ENCODE measurements around the gene LRRC55. TPM values are rescaled to one million over a fixed set of nuclear protein-coding genes. Genes with fewer than 3 reads are reported as not detected.

The LRRC55 gene, protein sequence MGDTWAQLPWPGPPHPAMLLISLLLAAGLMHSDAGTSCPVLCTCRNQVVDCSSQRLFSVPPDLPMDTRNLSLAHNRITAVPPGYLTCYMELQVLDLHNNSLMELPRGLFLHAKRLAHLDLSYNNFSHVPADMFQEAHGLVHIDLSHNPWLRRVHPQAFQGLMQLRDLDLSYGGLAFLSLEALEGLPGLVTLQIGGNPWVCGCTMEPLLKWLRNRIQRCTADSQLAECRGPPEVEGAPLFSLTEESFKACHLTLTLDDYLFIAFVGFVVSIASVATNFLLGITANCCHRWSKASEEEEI
- total RNA-seq = 25.7 TPM

DNA sequence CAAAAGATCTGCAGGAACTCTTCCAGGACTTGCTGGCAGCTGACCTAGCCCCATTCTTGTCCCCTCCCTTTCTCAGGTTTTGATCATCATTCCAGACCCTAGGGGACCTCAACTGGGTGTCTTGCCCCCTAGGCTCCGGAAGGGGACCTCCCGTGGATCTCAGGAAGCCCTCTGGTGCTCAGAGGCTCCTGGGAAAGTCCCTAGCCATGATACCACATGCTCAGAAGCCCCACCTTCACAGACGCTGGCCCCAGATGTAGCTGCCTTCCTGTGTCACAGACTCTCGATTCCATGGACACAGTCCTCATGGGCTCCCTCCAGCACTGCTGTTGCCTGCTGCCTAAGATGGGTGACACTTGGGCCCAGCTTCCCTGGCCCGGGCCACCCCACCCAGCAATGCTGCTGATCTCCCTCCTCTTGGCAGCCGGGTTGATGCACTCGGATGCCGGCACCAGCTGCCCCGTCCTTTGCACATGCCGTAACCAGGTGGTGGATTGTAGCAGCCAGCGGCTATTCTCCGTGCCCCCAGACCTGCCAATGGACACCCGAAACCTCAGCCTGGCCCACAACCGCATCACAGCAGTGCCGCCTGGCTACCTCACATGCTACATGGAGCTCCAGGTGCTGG is at the start of gene LRRC55:
TSS of gene LRRC55 (plus strand) at position 276 of the 628 bp plus-strand sequence. CDS start at position 346, 70 bp downstream.
- DNase-seq = no peak

DNA sequence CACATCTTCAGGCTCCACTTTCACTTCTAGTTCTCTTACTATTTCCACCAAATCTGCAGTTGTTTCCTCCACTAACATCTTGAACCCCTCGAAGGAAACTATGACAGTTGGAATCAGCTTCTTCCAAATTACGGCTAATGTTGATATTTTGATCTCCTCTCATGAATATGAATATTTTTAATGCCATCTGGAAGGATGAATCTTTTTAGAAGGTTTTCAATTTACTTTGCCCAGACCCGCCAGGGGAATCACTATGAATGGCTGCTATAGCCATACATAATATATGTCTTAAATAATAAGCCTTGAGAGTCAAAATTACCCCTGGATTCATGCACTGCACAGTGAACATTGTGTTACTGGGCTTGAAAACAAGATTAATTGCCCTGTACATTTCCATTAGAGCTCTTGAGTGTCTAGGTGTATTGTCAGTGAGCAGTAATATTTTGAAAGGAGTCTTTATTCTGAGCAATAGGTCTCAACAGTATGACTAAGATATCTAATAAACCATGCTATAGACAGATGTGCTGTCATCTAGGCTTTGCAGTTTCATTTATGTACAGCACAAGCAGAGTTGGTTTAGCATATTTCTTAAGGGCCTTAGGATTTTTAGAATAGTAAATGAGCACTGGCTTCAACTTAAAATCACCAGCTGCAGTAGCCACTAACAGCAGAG is 48.3 kb upstream of the LRRC55 start:
- no peak for DNase-seq

DNA sequence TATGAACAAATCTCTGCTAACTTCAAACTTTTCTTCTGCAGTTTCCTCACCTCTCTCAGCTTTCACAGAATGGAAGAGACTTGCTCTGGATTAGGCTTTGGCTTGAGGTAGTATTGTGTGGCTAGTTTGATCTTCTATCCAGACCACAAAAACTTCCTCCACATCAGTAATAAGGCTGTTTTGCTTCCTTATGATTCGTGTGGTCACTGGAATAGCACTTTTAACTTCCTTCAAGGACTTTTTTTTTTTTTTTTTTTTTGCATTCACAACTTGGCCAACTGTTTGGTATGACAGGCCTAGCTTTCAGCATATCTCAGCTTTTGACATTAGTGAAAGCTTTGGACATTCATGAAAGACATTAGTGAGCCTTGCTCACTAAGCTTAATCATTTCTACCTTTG is 47.5 kb upstream of the LRRC55 start:
- DNase-seq = no peak

DNA sequence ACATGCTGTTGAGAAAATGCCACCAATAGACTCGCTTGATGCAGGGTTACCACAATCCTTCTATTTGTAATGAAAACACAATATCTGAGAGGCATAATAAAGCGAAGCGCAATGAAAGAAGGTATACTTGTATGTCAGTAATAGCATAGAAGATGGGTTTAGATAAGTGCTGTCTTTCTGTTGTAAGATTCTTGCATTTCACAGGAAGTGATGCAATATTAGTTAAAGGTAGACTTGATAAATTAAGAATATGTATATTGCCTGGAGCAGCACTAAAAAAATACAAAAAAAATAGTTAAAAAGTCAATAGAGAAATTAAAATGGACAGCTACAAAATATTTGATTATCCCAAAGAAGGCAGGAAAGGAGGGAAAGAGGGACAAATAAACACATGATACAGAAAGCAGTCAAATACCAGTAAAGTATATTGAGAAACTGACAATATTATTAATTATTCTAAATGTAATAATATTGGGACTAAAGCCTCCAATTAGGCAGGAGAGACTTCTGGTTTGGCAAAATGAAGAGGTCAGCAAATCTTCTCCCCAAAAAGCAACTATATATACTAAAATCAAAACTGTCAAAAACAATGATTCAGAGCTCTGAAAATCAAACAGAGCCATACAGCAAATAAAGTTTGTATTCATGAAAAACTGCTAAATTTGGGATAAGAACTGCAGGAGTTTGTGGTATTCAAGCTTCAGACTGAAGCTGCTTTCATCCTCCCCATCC is 46.6 kb upstream of the LRRC55 start:
- no peak for DNase-seq

DNA sequence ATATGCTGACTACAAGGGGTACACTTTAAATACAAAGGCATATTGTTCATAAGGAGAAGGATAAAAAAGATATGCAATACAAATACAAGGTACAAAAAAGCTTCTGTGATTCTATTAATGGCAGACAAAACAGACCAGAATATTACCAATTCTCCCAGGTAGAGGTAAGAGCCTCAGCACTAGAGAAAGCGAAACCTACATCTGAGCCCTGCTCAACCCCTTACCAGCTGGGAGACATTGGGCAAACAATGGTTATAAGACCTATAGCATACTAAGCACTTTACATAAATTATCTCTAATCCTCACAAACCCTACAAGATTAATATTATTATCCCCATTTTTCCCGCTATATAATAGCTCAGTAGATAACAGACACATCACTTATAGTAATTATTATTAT is 41.2 kb upstream of the LRRC55 start:
- no peak for DNase-seq

DNA sequence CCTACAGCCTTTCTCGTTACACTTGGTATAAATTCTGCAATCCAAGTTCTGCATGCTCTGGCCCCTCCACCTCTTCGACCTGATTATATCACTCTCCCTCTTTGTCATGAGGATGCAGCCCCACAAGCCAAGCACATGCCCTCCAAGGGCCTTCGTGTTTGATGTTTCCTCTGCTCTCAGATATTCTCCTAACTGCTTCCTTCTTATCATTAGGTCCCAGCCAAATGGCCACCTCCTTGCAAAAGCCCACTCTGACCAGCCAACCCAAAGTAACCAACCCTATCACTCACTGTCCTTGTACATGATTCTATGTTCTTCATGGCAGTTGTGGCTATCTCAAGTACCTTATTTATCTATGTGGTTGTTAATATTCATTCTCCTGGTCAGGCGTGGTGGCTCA is 38.3 kb upstream of the LRRC55 start:
- no peak for DNase-seq

DNA sequence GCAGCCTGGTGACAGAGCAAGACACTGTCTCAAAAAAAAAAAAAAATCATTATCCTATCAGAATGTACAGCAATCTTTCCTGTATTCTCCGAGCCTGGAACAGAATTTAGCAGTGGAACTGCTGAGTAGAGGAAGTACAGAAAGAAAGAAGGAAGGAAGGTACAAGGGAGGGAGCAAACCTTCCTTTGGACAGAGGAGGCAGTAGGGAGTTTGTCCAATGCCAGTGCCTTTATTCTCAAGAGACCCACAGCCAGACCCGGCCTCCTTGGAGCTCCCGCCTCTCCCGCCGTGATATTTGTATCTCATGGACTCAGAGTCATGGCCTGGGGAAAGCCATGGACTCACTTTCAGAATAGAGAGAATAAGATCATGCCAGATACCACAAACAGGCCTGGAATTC is 37.7 kb upstream of the LRRC55 start:
- DNase-seq = no peak

DNA sequence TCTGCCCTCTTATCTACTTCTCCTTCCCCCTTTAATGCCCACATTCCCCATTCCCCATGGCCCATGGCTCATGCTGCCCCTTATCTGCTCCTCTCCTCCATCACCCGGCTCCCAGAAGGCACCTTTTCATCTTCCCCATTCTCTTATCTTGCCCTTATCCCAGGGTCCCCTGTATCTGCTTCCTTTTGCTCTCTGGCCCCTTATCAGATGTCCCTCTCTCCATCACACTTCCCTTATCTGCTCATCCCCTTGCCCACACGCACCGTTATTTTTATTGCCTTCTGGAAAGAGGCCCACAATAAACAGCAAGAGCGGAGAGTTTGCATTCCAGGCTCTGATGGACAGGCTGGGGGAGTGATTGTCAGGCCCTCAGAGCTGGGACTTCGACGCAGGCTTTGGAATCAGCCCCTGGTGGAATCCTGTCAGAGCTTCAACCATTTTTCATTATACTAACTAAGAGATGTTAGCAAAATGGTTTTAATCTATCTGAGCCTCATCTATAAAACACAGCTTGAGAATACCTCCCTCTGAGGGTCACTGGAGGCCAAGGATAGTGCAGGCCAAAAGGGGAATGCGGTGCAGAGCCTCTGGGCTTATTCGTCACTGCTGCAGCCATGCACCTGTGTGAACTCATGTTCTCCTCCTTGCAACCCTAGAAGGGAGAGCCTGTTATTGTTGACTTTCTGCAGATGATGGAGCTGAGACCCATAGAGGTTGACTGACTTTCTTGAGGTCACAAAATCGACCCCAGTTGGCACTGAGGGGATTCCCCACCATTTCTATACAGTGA is 37.0 kb upstream of the LRRC55 start:
- DNase-seq = no peak

DNA sequence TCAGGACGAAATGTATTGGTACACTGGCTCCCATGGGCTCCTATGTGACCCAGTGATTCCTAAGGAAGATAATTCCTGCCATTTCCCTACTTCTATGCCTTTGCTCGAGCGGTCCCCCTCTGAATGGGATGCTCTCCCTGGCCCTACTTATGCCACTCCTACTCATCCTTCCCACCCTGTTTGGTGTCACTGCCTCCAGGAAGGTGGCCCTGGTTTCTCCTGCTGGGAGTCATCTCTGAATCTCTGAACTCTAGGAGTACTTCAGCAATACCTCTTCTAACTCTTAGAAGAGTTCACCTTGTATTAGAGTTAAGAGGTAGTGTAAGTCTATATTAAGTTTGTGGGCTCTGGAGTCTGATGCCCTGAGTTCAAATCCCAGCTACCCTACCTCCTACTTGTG is 35.5 kb upstream of the LRRC55 start:
- DNase-seq = no peak

DNA sequence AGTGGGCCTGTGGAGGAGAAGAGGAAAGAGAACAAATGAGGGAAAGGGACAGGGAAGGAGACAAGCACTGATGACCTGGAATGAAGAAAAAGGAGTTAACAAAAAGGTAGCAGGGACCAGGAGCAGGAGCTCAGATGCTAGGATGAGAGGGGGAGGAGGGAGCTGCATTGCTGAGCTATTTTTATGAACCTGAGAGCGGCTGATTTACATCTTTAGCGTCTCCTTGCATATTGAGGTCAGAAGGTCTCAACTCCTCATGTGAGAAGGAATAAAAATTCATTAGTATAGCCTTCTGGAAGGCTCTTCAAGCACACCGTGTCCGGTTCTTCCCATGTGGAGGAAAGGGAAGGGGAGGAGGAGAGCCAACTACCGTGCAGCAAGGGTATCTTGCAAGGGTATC is 33.1 kb upstream of the LRRC55 start:
- DNase-seq = no peak

DNA sequence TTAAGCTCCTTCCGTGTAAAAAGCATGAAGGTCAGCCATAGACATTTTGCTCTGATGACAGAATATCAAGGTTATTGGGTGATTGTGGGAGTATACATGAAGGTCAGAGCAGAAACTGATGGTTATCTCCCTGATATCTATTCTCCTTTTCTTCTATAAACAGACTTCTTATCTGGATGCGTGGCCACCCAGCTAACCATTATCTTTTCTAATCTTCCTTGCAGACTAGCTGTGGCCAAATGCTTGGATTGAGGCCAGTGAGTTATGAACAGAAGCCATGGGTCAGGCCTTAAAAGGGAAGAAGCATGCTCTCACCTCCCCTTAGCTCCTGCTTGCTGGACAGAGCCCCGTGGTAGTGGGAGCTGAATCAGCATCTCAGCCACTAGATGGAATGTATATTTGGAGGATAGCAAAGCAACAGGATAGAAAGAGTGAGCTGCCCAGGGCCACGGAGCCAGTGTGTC is 31.3 kb upstream of the LRRC55 start:
- no peak for DNase-seq

DNA sequence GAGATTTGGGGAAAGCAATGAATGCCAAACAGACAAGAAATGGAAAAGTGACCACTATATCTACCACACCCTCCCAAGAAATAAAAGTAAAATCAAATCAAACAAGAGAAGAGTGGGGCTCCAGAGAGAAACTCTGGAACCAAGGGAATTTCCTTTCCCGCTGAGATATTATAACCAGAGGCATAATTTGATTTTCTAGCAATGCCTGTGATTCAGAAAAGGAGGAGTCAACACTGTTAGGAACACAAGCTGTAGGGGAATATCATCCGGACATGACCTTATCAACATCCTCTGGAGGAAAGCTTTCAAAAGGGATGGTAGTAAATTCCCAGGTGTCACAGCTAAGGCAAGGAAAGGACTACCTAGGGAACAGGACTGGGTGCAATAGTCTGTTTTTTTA is 29.6 kb upstream of the LRRC55 start:
- DNase-seq = no peak

DNA sequence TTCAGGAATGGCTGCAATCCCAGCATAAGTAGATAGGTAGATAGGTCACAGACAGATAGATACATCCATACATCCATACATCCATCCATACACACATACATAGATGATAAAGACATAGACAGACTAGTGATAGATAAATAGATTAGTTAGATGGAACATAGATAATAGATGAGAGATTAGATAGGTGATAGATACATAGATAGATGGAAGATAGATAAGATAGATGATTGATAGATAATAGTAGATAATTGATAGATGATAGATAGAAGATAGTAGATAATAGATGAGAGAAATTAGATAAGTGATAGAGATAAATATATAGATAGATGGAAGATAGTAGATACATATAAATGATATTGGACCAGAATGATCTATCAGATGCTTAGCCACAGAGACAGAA is 28.3 kb upstream of the LRRC55 start:
- DNase-seq = no peak

DNA sequence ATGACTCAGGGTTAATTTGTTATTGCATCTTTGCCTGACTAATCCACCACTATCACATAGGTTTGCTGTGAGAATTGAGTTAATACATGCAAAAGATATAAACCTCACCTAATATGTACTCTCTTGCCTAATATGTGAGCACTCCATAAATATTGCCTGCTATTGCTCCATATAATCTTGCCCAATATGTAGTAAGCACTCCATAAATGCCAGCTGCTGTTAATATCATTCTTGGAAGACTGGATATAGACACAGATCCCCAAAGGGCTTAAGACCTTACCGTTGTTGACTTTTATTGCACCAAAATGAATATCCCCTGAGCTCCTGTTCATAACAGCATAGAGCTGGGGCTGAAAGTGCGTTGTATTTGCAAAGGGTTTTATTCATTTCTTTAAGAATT is 27.0 kb upstream of the LRRC55 start:
- DNase-seq = no peak

DNA sequence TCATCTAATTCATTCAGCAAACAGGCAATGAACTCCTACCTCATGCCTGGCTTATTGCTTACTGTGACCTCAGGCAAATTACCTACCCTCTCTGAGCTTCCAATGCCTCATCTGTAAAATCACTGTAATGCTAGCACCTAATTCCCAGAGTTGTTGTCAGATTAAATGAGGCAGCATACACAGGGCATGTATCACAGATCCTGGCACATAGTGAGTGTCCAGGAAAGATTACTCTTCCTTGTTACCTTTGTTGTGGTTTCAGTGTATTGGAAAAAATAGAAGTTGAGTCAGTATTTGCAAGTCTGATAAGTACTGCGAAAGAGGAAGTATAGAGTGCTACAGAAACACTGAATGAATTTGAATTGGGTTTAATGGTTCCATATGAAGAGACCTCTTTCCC is 26.4 kb upstream of the LRRC55 start:
- DNase-seq = no peak

DNA sequence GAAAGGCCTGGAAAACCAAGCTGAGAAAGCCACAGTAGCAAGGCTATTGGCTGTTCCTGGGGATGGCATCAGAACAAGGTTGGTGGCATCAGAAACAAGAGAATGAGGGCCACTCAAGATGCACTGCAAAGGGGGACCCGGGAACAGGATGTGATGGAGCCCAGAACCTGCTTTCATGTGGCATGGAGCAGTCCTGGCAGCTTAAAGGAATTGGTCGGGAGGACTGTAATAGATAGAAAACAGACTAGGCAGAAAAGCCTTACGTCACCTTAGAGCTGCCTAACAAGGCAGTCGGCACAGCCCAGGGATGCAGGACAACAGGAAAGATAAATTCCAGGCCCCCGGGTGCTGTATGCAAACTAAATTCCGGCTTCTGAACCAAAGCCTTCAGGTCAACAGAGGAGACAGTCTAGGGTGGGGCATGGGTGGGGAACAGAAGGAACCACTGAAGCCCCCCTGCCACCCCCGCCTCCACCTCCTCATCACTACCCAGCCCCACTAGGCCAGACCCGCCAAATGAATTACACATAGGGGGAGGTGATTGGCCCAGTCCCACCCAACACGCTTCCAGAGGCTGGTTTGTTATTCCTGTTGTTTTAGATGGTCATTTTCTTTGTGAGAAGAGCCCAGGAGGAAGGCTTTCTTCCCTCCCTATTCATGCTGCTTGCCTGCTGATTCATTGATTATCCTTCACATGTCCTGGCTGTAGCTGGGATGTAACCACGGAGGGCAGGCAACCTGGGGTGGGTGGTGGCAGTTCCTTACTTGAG is 25.7 kb upstream of the LRRC55 start:
- DNase-seq = no peak

DNA sequence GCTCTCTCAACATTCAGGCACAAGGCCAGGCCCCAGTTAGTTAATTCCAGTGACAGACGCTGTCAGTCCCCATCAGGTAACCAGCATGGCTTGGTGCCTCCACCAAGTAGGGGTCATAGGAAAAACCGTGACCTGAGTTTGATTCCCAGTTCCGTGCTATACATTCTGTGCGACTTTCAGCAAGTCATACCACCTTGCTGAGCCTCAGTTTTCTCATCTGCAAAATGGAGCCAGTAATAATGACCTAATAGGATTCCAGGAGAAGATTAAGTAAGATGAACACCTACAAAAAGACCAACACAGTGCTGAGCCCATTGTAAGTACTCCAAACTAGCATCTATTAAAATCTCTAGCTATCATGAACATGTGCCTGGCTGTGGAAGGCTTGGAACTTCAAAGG is 24.8 kb upstream of the LRRC55 start:
- DNase-seq = no peak

DNA sequence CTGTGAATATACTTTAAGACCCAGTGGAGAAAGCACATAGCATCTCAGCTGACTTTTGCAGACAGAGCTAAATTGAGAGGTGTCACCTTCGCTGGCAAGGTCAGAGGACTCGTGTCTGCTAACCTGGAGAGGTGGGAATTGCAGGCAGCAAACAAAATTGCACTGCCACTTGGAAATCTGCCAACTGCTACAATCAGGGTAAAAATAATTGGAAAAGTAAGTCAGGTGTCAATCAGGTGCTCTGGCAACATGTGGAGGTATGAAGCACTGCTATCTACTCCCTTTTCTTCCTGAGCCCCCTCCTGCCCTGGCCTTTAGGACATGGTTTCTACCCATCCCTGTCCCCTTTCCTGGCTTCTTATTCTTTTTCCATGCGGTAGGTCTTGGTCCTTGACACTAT is 24.1 kb upstream of the LRRC55 start:
- no peak for DNase-seq

DNA sequence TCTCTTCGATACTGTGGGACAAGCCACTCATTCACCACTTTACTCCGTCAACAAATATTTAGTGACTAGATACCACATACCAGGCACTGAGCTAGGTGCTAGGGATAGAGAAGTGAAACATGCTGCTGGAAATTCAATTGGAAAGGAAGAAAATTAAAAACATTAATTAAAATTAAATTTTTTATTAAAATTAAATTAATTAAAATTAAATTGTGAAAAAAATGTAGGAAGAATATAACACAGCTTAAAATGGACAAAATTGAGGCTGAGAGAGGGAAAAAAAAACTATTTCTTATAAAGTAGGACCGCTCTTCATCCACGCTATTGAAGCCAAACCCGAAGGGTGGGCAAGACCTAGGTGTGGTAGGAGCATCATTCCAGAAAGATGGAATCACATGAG is 23.6 kb upstream of the LRRC55 start:
- DNase-seq = no peak

DNA sequence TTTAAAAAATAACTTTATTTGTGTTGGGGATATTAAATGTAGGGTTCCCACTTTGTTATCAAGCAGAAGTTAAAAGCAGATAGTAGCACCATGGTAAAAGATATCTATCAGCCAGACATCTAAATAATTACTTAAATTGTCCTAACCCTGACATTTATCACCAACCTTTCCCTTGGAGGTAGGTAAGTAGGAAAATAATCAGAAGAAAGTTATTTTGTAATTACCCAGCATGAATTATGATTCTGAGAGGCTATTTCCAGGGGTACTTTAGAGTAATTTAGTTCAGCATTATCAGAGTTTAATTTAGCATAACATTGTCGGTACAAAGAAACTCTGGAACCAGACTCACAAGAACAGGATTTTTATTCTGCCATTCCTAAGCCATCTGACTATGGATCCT is 23.2 kb upstream of the LRRC55 start:
- DNase-seq = no peak

DNA sequence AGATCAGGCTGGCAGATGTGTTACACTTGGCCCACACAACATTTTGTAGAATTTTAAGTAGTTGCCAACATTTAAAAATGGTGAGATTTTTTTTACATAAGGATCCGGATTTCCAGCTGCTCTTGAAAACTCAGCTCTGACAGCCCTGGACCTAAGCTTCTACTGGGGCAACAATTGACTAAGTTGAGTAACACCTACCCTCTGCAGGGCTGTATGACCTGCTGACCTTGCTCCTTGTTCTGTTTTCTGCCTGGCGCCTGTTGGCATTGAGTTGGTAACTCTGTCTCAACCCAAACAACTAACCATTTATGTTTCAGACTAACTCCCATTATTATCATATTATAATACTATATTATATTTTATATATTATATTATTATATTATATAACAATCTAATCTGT is 21.1 kb upstream of the LRRC55 start:
- DNase-seq = no peak
